ENCODE data around the gene PARN.

Gene PARN

GRCh38 chr16:14394834-14395233 is 235.2 kb downstream of the PARN start:
- no peak for DNase-seq

GRCh38 chr16:14392960-14393359 is 237.1 kb downstream of the PARN start:
- no peak for DNase-seq

- no peak for DNase-seq
Measured at GRCh38 chr16:14389359-14389758, 240.7 kb downstream of the PARN start.

- no peak for DNase-seq
Measured at GRCh38 chr16:14388243-14388642, 241.8 kb downstream of the PARN start.

- no peak for DNase-seq
Measured at GRCh38 chr16:14386115-14386514, 243.9 kb downstream of the PARN start.

Measured in NCI-H82 (cell line).